NCI-H187 (cell line): ENCODE results near the gene UFSP2.

ENCODE experiments used
- DNase-seq, 2 experiments: peaks; one replicate each; lab custom pipeline; 2025; lab: John Stamatoyannopoulos, UW

UFSP2 gene

GRCh38 chr4:185425647-185426352, at the start of gene UFSP2:
TSS of gene UFSP2 (minus strand) at chr4:185425964. CDS start at chr4:185425868, 96 bp downstream.
- DNase-seq = peak; percentile 44 to 84

GRCh38 chr4:185473247-185473646, 47.5 kb upstream of the UFSP2 start:
- DNase-seq = no peak

GRCh38 chr4:185472103-185472542, 46.4 kb upstream of the UFSP2 start:
- DNase-seq = no peak

- peak; percentile 36 to 89 for DNase-seq
These were observed 45.7 kb upstream of the UFSP2 start, which contains the start of gene CCDC110 for GRCh38 chr4:185471235-185472102. TSS of gene CCDC110 (minus strand) at chr4:185471733. CDS start at chr4:185471683, 50 bp downstream.

GRCh38 chr4:185470501-185471195, 44.9 kb upstream of the UFSP2 start:
- DNase-seq = peak; percentile 27 to 40

GRCh38 chr4:185469580-185470154, 43.9 kb upstream of the UFSP2 start:
- no peak for DNase-seq

- DNase-seq = no peak
These were observed 43.2 kb upstream of the UFSP2 start for GRCh38 chr4:185468999-185469398.

- DNase-seq = no peak
These were observed 42.2 kb upstream of the UFSP2 start for GRCh38 chr4:185467991-185468390.

GRCh38 chr4:185467101-185467500, 41.3 kb upstream of the UFSP2 start:
- DNase-seq = no peak

- DNase-seq = no peak
These were observed 39.9 kb upstream of the UFSP2 start for GRCh38 chr4:185465707-185466106.

GRCh38 chr4:185464887-185465286, 39.1 kb upstream of the UFSP2 start:
- DNase-seq = no peak

- DNase-seq = no peak
These were observed 38.4 kb upstream of the UFSP2 start for GRCh38 chr4:185464183-185464582.

- peak in 1 of 2 experiments; percentile 25 for DNase-seq
These were observed 37.8 kb upstream of the UFSP2 start for GRCh38 chr4:185463541-185463940.

GRCh38 chr4:185461565-185461964, 35.8 kb upstream of the UFSP2 start:
- DNase-seq = no peak

GRCh38 chr4:185457136-185457535, 31.4 kb upstream of the UFSP2 start:
- no peak for DNase-seq

GRCh38 chr4:185456131-185456530, 30.4 kb upstream of the UFSP2 start:
- DNase-seq = no peak

GRCh38 chr4:185445209-185445608, 19.4 kb upstream of the UFSP2 start:
- DNase-seq = no peak

GRCh38 chr4:185441479-185441878, 15.7 kb upstream of the UFSP2 start:
- no peak for DNase-seq

GRCh38 chr4:185437809-185438208, 12.0 kb upstream of the UFSP2 start:
- no peak for DNase-seq

- DNase-seq = no peak
These were observed 9.7 kb upstream of the UFSP2 start for GRCh38 chr4:185435466-185435865.

GRCh38 chr4:185429660-185430059, 3.9 kb upstream of the UFSP2 start:
- DNase-seq = no peak
